WERI-Rb-1 (cell line): Measurements from ENCODE around the gene RANGAP1.

Source experiments
- DNase-seq: peaks from one replicate; pipeline ENCODE4 v3.0.0-alpha.2; 2020
- H3K27ac ChIP-seq: fragments of 250-450 bp; sonication (Bioruptor Pico); 2 replicates; pipeline ENCODE4 v1.5.1; 2020; ENCODE audit warnings: mild to moderate bottlenecking, moderate library complexity
- H3K27me3 ChIP-seq: fragments of 250-450 bp; sonication (Bioruptor Pico); 2 replicates; pipeline ENCODE4 v1.5.1; 2021; ENCODE audit warnings: mild to moderate bottlenecking, low read depth, moderate library complexity; ENCODE audit not compliant: insufficient read depth, severe bottlenecking
- H3K36me3 ChIP-seq: fragments of 250-450 bp; sonication (Bioruptor Pico); 2 replicates; pipeline ENCODE4 v1.5.1; 2020; ENCODE audit warnings: mild to moderate bottlenecking, moderate library complexity
- H3K4me3 ChIP-seq: 2 replicates; pipeline ENCODE4 v1.5.1; 2011; ENCODE audit warnings: low read depth, mild to moderate bottlenecking, control low read depth, low read length
- H3K9me3 ChIP-seq: fragments of 250-450 bp; sonication (Bioruptor Pico); 2 replicates; pipeline ENCODE4 v1.5.1; 2021; ENCODE audit warnings: mild to moderate bottlenecking, moderate library complexity; ENCODE audit not compliant: severe bottlenecking
- TF ChIP-seq, protein P1 (sequence below): IDR thresholded peaks from 2 replicates; pipeline ENCODE4 v1.5.1; 2011; ENCODE audit warnings: low read depth, mild to moderate bottlenecking, control low read depth, inconsistent platforms, low read length

The RANGAP1 gene

DNA sequence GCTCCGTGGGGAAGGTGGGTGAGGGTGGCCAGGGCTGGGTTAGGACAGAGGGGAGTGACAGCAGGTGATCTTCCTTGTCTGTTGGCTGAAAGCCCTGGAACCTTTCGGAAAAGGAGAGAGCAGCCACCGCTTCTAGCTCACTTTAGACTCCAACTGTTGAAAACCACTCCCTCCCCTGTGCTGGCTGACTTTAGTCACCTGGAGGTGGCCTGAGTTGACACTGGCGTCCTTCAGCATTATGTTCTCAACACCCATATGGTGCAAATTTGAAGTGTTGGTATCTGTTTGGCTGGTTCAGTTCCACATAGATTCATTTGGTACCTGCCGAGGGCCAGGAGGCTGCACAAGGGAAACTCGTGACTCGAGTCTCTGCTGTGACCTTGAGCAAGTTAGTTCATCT lies 44.2 kb upstream of the RANGAP1 start:
- TF ChIP-seq, protein P1, sequence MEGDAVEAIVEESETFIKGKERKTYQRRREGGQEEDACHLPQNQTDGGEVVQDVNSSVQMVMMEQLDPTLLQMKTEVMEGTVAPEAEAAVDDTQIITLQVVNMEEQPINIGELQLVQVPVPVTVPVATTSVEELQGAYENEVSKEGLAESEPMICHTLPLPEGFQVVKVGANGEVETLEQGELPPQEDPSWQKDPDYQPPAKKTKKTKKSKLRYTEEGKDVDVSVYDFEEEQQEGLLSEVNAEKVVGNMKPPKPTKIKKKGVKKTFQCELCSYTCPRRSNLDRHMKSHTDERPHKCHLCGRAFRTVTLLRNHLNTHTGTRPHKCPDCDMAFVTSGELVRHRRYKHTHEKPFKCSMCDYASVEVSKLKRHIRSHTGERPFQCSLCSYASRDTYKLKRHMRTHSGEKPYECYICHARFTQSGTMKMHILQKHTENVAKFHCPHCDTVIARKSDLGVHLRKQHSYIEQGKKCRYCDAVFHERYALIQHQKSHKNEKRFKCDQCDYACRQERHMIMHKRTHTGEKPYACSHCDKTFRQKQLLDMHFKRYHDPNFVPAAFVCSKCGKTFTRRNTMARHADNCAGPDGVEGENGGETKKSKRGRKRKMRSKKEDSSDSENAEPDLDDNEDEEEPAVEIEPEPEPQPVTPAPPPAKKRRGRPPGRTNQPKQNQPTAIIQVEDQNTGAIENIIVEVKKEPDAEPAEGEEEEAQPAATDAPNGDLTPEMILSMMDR: no peak
- Histone ChIP-seq H3K36me3 (peaks cover 68% of the 10 kb centered on the region), H3K27me3 (no peaks in the 10 kb centered on the region), H3K27ac (peak overlapping the region; percentile 56), H3K9me3 (no peaks in the 10 kb centered on the region), H3K4me3 (no peak overlapping the region)
- DNase-seq: peak; percentile 21

DNA sequence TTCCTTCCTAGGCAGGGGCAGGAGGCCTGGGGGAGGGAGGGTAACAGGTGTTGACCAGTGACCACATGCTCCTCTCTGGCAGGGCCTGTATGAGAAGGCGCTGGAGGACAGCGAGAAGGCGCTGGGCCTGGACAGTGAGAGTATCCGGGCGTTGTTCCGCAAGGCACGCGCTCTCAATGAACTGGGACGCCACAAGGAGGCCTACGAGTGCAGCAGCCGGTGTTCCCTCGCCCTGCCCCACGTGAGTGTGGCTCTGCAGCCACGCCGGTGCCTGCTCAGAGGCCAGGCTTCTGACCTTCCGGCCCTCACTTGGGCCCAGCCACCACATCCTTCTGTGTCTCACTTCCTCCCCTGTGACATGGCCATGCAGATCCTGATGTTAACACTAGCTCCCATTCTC lies 41.1 kb upstream of the RANGAP1 start:
- Histone ChIP-seq H3K9me3 (no peaks in the 10 kb centered on the region), H3K36me3 (peaks cover 52% of the 10 kb centered on the region), H3K4me3 (no peak overlapping the region), H3K27me3 (no peaks in the 10 kb centered on the region), H3K27ac (peak overlapping the region; percentile 59)
- DNase-seq: peak; percentile 77
- TF ChIP-seq, protein P1: peak; percentile 84

DNA sequence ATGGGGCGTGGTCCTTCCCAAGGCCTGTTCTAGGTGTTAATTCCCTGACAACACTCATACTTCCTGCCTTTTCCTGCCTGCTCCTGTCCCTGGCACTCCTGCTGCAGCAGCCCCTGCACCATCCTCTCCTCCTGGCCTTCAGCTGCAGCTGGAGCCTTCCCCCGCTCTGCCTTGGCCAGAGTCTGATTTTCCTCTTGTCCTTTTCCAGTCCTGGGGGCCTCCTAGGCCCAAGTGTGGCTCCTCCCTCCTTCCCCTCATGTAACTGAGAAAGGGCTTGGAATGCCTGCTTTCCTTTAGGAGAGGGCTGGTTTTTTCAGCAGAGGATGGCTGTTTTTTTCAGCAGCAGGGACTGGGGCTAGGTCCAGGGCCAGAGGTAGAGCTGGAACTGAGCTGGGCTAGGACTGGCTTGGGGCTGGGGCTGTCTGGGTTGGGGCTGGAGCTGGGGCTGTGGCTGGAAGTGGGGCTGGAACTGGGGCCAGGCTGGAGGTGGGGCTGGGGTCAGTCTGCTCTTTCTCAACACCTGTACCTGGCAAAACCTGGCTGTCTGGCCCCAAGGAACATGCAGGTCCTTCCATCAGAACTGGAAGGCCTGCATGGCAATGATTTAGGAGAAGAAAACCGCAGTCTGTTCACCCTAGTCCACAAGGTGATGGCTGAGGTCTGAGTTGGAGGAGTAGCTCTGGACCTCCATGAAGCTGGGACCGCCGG lies 39.0 kb upstream of the RANGAP1 start:
- H3K27me3 ChIP-seq: no peaks in the 10 kb centered on the region
- H3K36me3 ChIP-seq: peaks cover 52% of the 10 kb centered on the region
- H3K9me3 ChIP-seq: no peaks in the 10 kb centered on the region

DNA sequence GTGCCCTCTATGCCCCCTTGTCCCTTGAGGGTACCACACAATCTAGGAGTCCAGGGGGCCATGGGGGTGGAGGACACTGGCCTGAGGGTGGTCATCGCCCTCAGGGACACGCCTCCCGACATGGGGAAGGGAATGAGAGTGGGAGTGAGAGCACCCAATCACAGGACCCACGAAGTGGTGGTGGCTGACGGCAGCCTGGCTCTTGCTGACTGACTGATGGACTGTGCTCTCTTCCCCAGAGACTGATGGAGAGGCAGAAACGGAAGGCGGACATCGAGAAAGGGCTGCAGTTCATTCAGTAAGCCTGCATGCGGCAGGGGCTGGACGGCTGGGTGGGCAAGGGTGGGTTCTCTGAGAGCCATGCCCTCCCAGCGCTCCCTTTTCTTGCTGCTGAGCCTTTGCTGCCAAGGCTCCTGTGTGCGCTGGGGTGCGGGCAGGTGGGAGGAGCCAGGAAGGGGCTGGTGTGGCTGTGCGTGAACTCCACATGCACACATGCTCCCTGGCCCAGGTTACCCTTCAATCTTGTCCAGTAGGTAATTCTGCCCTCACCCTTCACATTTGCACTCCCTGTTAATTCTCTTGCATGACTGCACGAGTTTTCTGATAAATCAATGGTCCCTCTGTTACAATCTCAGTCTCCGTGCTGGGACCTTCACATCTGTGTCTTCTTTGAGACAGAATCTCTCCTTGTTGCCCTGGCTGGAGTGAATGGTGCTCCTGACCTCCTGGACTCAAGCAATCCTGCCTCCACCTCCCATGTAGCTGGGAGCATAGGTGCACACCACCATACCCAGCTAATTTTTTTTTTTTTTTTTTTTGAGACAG lies 34.6 kb upstream of the RANGAP1 start:
- no peak overlapping the region for H3K4me3 ChIP-seq
- H3K27me3 ChIP-seq: no peaks in the 10 kb centered on the region
- TF ChIP-seq, protein P1: no peak
- no peak overlapping the region; the same call in 1 of the 2 replicates for H3K27ac ChIP-seq
- H3K9me3 ChIP-seq: no peaks in the 10 kb centered on the region
- peaks cover 25% of the 10 kb centered on the region for H3K36me3 ChIP-seq
- no peak for DNase-seq

More for the DNA sequence above, 39.0 kb upstream of the RANGAP1 start:
- Histone ChIP-seq H3K27ac (no peak overlapping the region), H3K4me3 (no peak overlapping the region)
- no peak for DNase-seq
- TF ChIP-seq, protein P1: no peak

DNA sequence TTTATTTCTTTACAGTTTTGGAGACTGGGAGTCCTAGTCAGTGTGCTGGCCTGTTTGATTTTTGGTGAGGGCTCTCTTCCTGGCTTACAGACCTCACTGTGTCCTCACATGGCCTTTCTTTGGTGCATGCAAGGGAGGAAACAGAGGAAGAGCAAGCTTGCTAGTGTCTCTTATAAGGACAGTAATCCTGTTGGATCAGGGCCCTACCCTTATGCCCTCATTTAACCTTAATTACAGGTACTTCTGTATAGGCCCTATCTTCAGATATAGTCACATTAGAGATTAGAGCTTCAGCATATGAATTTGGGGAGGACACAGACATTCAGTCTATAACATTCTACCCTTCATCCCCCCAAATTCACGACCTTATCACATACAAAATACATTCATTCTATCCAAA lies 29.6 kb upstream of the RANGAP1 start:
- no peaks in the 10 kb centered on the region for H3K27me3 ChIP-seq
- TF ChIP-seq, protein P1: no peak
- H3K36me3 ChIP-seq: peaks cover 10% of the 10 kb centered on the region
- H3K27ac ChIP-seq: no peak overlapping the region
- H3K4me3 ChIP-seq: no peak overlapping the region
- DNase-seq: no peak
- H3K9me3 ChIP-seq: no peaks in the 10 kb centered on the region
